HK-2 (cell line): ENCODE measurements around the gene SCLT1.

Experiments
- DNase-seq: peaks from one replicate; pipeline ENCODE4 v3.0.0-alpha.2; 2018; ENCODE audit not compliant: unreplicated experiment

Gene SCLT1

DNA sequence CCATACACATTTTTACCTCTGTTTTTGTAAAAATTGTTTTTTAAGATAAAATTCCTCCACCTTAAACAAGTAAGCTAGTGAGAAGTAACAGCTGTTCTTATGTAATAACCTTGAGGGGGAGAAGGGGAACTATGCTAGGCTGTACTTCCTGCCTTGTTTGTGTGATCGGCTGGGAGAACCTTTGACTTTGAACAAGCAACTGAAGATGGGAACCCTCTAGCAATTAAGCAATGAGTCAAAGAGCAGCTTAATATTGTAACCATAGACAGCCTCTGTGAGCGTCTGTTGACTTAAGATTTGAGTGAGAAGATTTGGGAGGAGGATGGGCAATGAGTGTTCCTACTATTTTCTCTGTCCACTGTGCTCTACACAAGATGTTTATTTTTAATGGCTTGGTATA, 135.1 kb downstream of the SCLT1 start:
- no peak for DNase-seq

DNA sequence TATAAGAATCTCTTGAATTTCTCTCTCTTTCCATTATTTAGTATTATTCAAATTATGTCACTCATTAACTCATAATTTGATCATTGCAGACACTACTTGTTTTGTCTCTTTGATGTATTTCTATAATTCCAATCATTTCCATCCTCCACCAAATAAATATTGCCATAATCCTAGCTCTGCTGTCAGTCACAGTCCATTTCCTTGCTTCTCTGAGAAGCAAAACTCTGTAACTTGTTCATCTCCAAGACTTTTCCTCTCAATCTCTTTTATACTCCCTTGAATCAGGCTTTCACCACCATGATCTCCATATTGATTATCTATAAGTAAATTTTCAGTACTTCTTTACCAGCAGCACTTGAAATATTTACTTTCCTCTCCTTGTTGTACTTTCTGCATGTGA, 135.9 kb downstream of the SCLT1 start:
- no peak for DNase-seq

DNA sequence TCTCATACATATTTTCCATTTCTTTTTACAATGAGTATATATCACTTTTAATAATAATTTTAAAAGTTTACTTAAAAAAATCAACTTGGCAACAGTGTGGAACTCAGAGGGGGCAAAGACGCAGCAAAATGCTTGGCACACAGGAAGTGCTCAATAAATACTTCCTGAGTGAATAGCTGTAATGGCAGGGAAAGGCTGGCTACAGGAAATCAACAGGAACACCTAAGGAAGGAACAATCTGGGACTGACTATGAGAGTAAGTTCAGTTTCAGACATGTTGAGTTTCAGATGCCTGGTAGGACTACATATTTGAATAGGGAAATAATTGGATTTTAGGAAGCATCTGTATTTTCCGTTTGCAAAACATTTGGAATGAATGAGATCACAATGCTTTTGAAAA, 137.6 kb downstream of the SCLT1 start:
- no peak for DNase-seq

DNA sequence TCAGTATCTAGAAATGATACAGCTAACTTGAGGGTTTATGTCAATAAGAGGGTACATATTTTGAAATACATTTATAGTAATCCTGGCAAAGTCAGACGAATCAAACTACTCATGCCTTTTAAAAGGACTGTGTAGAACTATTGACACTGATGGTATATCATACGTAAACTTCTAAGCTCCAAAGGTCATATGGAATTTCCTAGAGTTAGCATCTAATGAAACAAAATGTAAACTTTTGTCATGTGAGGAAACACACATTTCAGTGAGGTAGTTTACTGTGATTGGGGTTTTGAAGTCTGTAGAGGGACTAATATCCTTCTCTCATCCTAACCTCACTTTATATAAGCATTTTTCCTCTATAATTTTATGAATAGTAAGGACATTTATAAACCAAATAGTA, 138.4 kb downstream of the SCLT1 start:
- no peak for DNase-seq

DNA sequence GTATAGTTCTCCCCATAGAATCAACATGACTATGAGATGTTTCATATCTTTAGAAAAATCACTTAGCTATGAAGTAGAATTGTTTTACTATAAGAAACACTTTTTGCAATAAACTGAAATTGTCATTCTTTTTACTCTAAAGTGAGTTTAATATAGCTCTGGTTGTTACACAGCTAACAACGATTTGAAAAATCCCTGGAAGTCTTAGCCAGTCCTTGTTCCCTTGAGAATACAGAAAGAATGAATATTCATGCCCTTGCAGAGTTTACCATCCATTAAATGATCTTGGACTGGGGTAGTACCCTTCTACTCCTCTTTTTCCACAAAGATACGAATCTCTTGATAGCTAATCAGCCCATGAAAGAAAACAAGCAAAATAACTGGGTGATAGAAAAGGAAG, 142.0 kb downstream of the SCLT1 start:
- no peak for DNase-seq

DNA sequence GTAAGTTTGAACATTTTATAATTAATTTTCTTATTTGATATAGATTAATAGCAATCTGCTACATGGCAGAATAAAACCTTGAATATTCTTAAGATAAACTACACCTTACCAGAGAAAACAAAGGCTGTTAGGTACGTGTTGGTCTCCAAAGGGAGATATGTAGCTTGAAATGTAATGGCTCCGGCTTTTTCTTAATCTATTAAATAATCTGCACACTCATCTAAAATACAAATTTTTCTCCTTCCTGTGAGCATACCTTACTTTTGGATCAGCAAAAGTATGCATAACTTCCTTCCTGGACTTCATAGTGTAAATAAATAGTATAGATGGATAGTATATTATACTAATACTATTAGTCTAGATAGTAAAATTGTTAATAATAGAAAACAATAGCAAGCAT, 142.5 kb downstream of the SCLT1 start:
- DNase-seq, result no peak

- no peak for DNase-seq
Measured at GRCh38 chr4:128946916-128947315, 146.4 kb downstream of the SCLT1 start.

DNA sequence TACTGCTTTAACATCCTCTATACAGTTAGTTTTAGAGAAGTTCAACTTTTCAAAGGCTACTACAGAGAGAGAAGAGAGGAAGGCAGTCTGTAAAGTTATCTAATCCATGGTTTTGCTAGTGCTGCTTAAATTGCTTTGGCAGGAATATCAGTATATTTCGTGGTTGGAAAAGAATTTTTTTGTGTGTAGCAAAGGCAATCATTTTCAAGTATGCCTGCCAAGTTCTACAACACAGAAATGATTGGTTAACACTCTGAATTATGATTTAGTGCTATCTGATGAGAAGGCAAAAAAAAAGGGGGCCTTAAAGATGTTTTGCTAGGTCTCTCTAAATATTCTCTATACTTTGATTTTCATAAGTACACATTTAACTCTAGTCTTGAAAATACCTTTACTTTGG, 150.7 kb downstream of the SCLT1 start:
- DNase-seq, result no peak

DNA sequence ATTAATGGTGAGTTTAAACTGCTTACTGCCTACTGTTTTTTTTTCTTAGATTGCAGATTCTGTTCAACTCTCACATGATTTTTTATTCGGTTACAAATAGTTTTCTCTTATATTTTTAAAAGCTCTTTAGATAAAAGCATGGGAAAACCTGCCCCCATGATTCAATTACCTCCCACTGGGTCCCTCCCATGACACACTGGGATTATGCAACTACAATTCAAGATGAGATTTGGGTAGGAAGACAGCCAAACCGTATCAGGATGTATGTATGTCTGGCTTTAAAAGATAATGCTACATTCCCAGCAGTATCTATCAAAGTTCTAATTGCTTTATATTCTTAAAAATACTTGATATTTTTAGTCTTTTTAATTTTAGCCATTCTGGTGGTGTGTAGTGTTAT, 152.4 kb downstream of the SCLT1 start:
- no peak for DNase-seq

GRCh38 chr4:128930051-128930450, 163.3 kb downstream of the SCLT1 start:
- DNase-seq, result no peak

DNA sequence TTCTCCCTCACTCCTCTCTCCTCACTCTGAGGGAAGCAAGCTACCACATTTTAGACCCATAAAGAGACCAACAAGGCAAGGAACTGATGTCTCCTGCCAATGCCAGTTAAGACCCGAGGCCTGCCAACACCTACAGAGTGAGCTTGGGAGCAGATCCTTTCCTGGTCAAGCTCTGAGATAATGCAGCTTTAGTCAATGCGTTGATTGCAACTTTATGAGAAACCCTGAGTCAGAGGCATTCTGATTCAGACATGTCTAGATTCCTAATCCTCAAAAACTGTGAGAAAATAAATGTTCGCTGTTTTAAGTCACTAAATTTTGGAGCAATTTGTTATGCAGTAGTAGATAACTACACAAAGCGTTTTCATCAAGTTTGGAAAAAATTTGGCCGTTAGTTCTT, 168.4 kb downstream of the SCLT1 start:
- DNase-seq, result no peak

DNA sequence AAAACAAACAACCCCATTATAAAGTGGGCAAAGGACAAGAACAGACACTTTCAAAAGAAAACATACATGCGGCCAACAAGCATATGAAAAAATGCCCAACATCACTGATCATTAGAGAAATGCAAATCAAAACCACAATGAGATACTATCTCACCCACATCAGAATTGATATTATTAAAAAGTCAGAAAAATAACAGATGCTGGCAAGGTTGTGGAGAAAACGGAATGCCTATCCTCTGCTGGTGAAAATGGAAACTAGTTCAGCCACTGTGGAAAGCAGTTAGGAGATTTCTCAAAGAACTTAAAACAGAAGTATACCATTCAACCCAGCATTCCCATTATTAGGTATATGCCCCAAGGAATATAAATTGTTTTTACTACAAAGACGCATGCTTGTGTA, 171.4 kb downstream of the SCLT1 start:
- DNase-seq, result no peak

- DNase-seq, result no peak
Measured at GRCh38 chr4:128917781-128918180, 175.6 kb downstream of the SCLT1 start.

- no peak for DNase-seq
Measured at GRCh38 chr4:128916832-128917231, 176.5 kb downstream of the SCLT1 start.

DNA sequence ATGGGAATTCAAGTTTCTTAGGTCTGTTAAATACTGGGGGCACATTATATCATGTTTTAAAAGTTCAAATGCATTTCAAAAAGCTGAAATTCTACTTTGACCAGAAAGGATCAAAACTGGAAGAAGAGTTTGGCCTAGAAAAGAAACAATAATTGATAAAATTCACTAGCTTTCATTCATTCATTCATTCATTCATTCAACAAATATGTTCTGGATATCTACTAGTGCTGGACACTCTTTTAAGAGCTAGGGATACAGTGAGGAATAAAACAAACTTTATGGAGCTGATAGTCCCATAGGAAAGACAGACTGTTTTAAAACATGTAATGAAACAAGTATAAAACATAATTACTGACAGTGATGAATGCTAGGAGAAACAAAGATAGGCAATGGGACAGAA, 177.8 kb downstream of the SCLT1 start:
- no peak for DNase-seq

GRCh38 chr4:128913228-128913627, 180.1 kb downstream of the SCLT1 start:
- DNase-seq, result no peak

DNA sequence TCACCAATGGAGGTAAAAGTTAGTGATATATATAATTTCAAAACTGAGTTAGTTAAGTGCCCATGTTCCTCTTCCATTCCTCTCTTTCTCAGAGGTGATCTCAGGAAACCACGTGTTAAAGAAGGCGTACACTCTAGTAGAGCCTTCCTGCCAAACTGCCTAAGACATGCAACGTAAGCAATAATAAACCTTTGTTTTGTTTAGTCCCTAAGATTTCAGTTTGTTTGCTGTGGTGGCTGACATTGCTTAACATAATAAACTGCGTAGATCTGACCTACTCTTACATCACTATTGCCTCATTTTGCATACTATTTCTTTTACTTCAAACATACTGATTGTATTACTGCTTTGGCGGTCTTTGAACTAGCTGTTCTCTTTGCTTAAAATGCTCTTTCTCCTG, 184.6 kb downstream of the SCLT1 start:
- no peak for DNase-seq

- DNase-seq, result no peak
Measured at GRCh38 chr4:128907981-128908380, 185.4 kb downstream of the SCLT1 start.

GRCh38 chr4:128906581-128906980, 186.8 kb downstream of the SCLT1 start:
- no peak for DNase-seq

DNA sequence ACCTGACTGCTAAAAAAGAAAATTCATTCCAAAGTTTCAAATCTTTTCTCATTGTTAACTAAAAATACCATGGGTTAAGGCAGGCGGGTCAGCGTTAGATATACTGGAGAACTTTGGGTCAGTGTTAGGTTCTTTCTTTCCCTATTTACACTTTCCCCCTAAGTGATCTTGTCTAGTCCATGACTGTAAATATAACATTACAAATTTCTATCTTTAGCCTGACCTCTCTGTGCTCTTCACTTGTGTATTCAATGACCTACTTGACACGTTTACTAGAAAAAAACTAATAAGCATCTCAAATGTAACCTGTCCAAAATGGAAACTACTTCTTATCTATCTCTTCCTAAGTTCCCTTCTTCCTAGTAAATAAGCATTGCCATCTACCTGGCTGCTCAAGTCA, 188.5 kb downstream of the SCLT1 start:
- DNase-seq, result no peak

GRCh38 chr4:128880662-128881061, 212.7 kb downstream of the SCLT1 start:
- DNase-seq, result no peak

DNA sequence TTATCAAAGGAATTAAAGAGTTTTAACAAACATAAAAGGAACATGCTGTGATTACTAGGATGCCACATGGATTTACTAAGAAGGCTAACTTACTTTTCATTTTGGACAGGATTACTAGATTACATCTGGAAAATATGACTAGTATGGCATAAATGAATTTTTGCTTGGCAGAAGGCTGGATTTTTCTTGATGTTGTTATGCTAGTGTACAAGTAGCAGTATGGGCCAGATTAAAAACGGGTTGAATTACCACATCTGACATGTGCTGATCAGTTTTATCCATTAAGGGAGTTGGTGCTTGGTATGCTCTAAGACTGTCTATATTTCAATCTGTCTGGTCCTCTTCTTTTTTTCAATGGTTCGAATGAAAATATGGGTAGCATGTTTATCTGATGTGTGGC, 213.4 kb downstream of the SCLT1 start:
- no peak for DNase-seq

DNA sequence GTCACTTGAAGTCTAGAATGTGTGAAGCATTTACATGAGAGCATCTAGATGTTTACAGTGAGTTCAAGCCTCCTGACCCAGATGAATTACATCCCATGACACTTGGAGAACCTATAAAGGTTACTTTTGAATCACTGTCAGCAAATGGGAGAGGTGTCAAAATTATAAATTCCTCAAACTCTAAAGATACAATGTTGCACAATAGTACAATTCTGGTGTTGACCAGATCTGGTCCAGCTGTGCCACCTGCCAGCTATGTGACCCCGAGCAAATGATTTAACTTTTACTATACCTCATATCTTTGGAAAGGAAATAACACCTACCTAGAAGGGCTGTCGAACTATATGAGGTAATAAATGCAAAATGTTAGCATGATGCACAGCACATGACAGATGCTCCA, 214.1 kb downstream of the SCLT1 start:
- no peak for DNase-seq

- no peak for DNase-seq
Measured at GRCh38 chr4:128877934-128878333, 215.4 kb downstream of the SCLT1 start.

GRCh38 chr4:128876200-128876599, 217.1 kb downstream of the SCLT1 start:
- DNase-seq, result no peak
